Ovary (tissue), 9 donors: ENCODE results near the gene CTNNBL1. TPM values are rescaled to one million over a fixed set of nuclear protein-coding genes. Genes with fewer than 3 reads are reported as not detected.

Experiments used
- DNase-seq, 5 donors: peaks; one replicate each; pipeline ENCODE4 v3.0.0-alpha.2; 2019 to 2020
- H3K27ac ChIP-seq, 2 donors: fragments of 200-600 bp; one replicate each; pipeline versions ENCODE4 v1.5.1 to v1.8.0; 2019 to 2022
- H3K27me3 ChIP-seq: fragments of 200-600 bp; one replicate; pipeline ENCODE4 v1.8.0; 2022
- H3K36me3 ChIP-seq: fragments of 200-600 bp; sonication (generic); one replicate; pipeline ENCODE4 v1.5.1; 2019
- H3K4me1 ChIP-seq: one replicate; pipeline ENCODE4 v1.8.1; 2013; ENCODE audit warnings: mild to moderate bottlenecking, moderate library complexity; ENCODE audit not compliant: insufficient read depth
- H3K4me3 ChIP-seq: fragments of 200-600 bp; sonication (generic); one replicate; pipeline ENCODE4 v1.5.1; 2017
- H3K9me3 ChIP-seq, 2 donors: fragments of 200-600 bp in 1 of 2; sonication (generic) in 1 of 2; one replicate each; pipeline versions ENCODE4 v1.5.1 to v1.8.1; 2013 to 2019; ENCODE audit warnings: mild to moderate bottlenecking in 1 of 2, moderate library complexity in 1 of 2
- CTCF ChIP-seq, 3 donors: fragments of 450-650 bp in 2 of 3; fragments of 200-600 bp in 1 of 3; IDR thresholded peaks; one replicate each; pipeline versions ENCODE4 v1.5.1 to v1.8.0; 2016 to 2022; ENCODE audit warnings: antibody characterized with exemption in 3 of 3, mild to moderate bottlenecking in 1 of 3
- EP300 ChIP-seq: sonication (generic); formaldehyde crosslinking; IDR thresholded peaks from one replicate; pipeline ENCODE4 v1.6.1; 2017; ENCODE audit warnings: antibody characterized with exemption
- POLR2A ChIP-seq: fragments of 450-650 bp; IDR thresholded peaks from one replicate; pipeline ENCODE4 v1.6.1; 2017; ENCODE audit warnings: antibody characterized with exemption, mild to moderate bottlenecking, moderate library complexity
- WGBS, 3 donors: extraction: QIAGEN DNeasy Blood & Tissue Kit in 1 of 3; methylation state at CpG; one replicate each; pipeline versions ENCODE4 v1.1.5 to v1.1.7; 2013 to 2017; 5-methylcytosine and 5-hydroxymethylcytosine counted together
- intact Hi-C, 4 donors: fragments of 100-400 bp; cut with DNase I; formaldehyde crosslinking; loops; one replicate each; pipeline versions ENCODE4 v1.11.0 to v1.15.1; 2022 to 2023
- polyA plus RNA-seq, 2 donors: library from polyadenylated mRNA; stranded (reverse); fragments of 200-250 nt in 1 of 2; fragments of 350-450 nt in 1 of 2; fragmentation: Illumina TruSeq in 1 of 2; extraction: RNeasy Lipid Tissue Mini Kit (QIAGEN cat#74804) in 1 of 2; gene quantifications; one replicate each; pipeline ENCODE4 v1.2.3, GENCODE V29; 2013 to 2014
- total RNA-seq, 7 donors: library from RNA; depleted of rRNA in 2 of 7; stranded (reverse); fragments of >200 nt in 2 of 7; fragmentation: NEBNext Ultra II Directional in 3 of 7; extraction: Animal tissue kit (Norgen Biotek cat#: 25700) in 3 of 7; gene quantifications; one replicate each; pipeline versions ENCODE4 v1.1.0 to v1.2.4, GENCODE V29; 2016 to 2023
- donor health status: DM: no; HTN: no; CAD: no; lungs with moderate emphysema.
- donor health status: DM: no; HTN: no; CAD: no.
- donor health status: Bipolar disorder and iron deficiency.
- donor health status: DM: yes; HTN: yes; CAD: no.
- donor health status: DM: no; HTN: no; CAD: no.
- donor health status: DM: yes; HTN: yes; CAD: no.

The CTNNBL1 gene
- total and polyA plus RNA-seq, 9 donors, result 17.3 to 58.7 (median 42.3) TPM

- Histone ChIP-seq H3K27ac (no peak overlapping the region), H3K36me3 (no peaks in the 10 kb centered on the region), H3K4me3 (no peak overlapping the region), H3K27me3 (no peaks in the 10 kb centered on the region), H3K4me1 (no peaks in the 10 kb centered on the region), H3K9me3 (no peaks in the 10 kb centered on the region)
- no peak for DNase-seq
- intact Hi-C loops, result no loop called here
- 91 to 95% (median 92%) methylated on average over 7 of the region's 7 CpGs for WGBS, 3 donors
- TF ChIP-seq EP300, result no peak
- no peak for TF ChIP-seq CTCF (IDR thresholded peaks at IDR 0.05)
Observed at GRCh38 chr20:37839955-37840354, 146.1 kb downstream of the CTNNBL1 start.

- no peak overlapping the region for H3K27ac ChIP-seq
- no peaks in the 10 kb centered on the region for H3K9me3 ChIP-seq
- no peak for TF ChIP-seq POLR2A
- no peak for TF ChIP-seq CTCF (IDR thresholded peaks at IDR 0.05)
- TF ChIP-seq EP300, result no peak
- peaks cover 2% of the 10 kb centered on the region for H3K4me1 ChIP-seq
- no peak overlapping the region for H3K4me3 ChIP-seq
- DNase-seq, result no peak
- intact Hi-C loops, result no loop called here
- no peaks in the 10 kb centered on the region for H3K27me3 ChIP-seq
- no peaks in the 10 kb centered on the region for H3K36me3 ChIP-seq
Observed at GRCh38 chr20:37841389-37841788, 147.6 kb downstream of the CTNNBL1 start.

GRCh38 chr20:37841971-37842370, 148.1 kb downstream of the CTNNBL1 start:
- Histone ChIP-seq H3K4me3 (no peak overlapping the region), H3K4me1 (peaks cover 2% of the 10 kb centered on the region), H3K36me3 (no peaks in the 10 kb centered on the region), H3K9me3 (no peaks in the 10 kb centered on the region), H3K27me3 (no peaks in the 10 kb centered on the region), H3K27ac (no peak overlapping the region)
- no peak for TF ChIP-seq CTCF (IDR thresholded peaks at IDR 0.05)
- intact Hi-C loops, result no loop called here
- DNase-seq, result no peak
- WGBS, 3 donors, result 47 to 59% (median 54%) methylated on average over 6 of the region's 6 CpGs

- Histone ChIP-seq H3K4me3 (no peak overlapping the region), H3K36me3 (no peaks in the 10 kb centered on the region), H3K27ac (no peak overlapping the region), H3K4me1 (peaks cover 2% of the 10 kb centered on the region), H3K9me3 (no peaks in the 10 kb centered on the region), H3K27me3 (no peaks in the 10 kb centered on the region)
- intact Hi-C loops, result no loop called here
- 56 to 73% (median 64%) methylated on average over 10 of the region's 10 CpGs for WGBS, 3 donors
- DNase-seq, result no peak
- TF ChIP-seq EP300 (no peak), CTCF (IDR thresholded peaks at IDR 0.05) (no peak), POLR2A (no peak)
Observed at GRCh38 chr20:37845241-37845681, 151.4 kb downstream of the CTNNBL1 start.

- H3K9me3 ChIP-seq, result no peaks in the 10 kb centered on the region
- H3K36me3 ChIP-seq, result no peaks in the 10 kb centered on the region
- no peaks in the 10 kb centered on the region for H3K27me3 ChIP-seq
- 93 to 96% (median 94%) methylated on average over 5 of the region's 5 CpGs for WGBS, 3 donors
- intact Hi-C loops, result no loop called here
- TF ChIP-seq EP300, result no peak
- TF ChIP-seq CTCF (IDR thresholded peaks at IDR 0.05), result no peak
- TF ChIP-seq POLR2A, result no peak
- no peak for DNase-seq
- peaks cover 2% of the 10 kb centered on the region for H3K4me1 ChIP-seq
- no peak overlapping the region for H3K27ac ChIP-seq
- no peak overlapping the region for H3K4me3 ChIP-seq
Observed at GRCh38 chr20:37845878-37846277, 152.0 kb downstream of the CTNNBL1 start.
